GM12878 (cell line): ENCODE results near the gene KRTAP12-1. TPM values are rescaled to one million over a fixed set of nuclear protein-coding genes. Genes with fewer than 3 reads are reported as not detected.
A peak's percentile ranks its signal among the peaks of the same experiment; 100 is the strongest.

Source experiments
- ATAC-seq: fragments of 200-7000 bp; cut with Tn5 transposase; 3 replicates; pipeline ENCODE4 v1.9.1; 2020; ENCODE audit warnings: mild to moderate bottlenecking, moderate library complexity
- BruUV-seq: library from RNA; stranded (reverse); fragments of 400-500 nt; replicated peaks from 2 replicates; lab custom pipeline; 2021; lab: Mats Ljungman, UMichigan
- CTCF ChIA-PET: fragments of 300-600 bp; sonication (Branson Sonifier 250); formaldehyde crosslinking; extraction: SDS; loops from one replicate; lab custom pipeline; 2021; ENCODE audit warnings: inconsistent platforms; lab: Yijun Ruan, JAX
- POLR2A ChIA-PET: fragments of 350-600 bp; formaldehyde crosslinking; extraction: SDS; loops from one replicate; lab custom pipeline; 2021; ENCODE audit warnings: inconsistent platforms; lab: Charles Lee
- RAD21 ChIA-PET: fragments of 300-600 bp; sonication (Branson Sonifier 250); formaldehyde crosslinking; loops from one replicate; lab custom pipeline; 2023; ENCODE audit warnings: antibody characterized with exemption; ENCODE audit not compliant: unreplicated experiment; lab: Charles Lee
- SMC1A ChIA-PET: fragments of 300-600 bp; sonication (Branson Sonifier 250); formaldehyde crosslinking; loops from one replicate; lab custom pipeline; 2023; ENCODE audit not compliant: unreplicated experiment, uncharacterized antibody; lab: Charles Lee
- DNase-seq: peaks from one replicate; pipeline ENCODE4 v3.0.0-alpha.2; 2011; ENCODE audit warnings: low read depth, low spot score
- FAIRE-seq: peaks from 3 replicates; lab custom pipeline; 2011; peaks lifted over from hg19 to GRCh38; lab: Jason Lieb, UNC
- H2AFZ ChIP-seq: 2 replicates; pipeline ENCODE4 v1.6.0; 2011; ENCODE audit warnings: low read depth, low read length, control low read depth; ENCODE audit not compliant: control insufficient read depth
- H3K27ac ChIP-seq: 2 replicates; pipeline ENCODE4 v1.5.1; 2011; ENCODE audit warnings: control low read depth; ENCODE audit not compliant: control insufficient read depth, insufficient read depth
- H3K27me3 ChIP-seq, 2 experiments: replicated peaks in 1 of 2; 2 replicates each; pipeline versions ENCODE4 v1.6.0 to v1.6.1; 2011; ENCODE audit warnings: low read length in 1 of 2; ENCODE audit not compliant: control insufficient read depth in 2 of 2, insufficient read depth in 2 of 2
- H3K36me3 ChIP-seq, 2 experiments: 2 replicates each; pipeline ENCODE4 v1.5.1; 2011; ENCODE audit warnings: low read length in 1 of 2; ENCODE audit not compliant: control insufficient read depth in 2 of 2, insufficient read depth in 2 of 2
- H3K4me1 ChIP-seq: 2 replicates; pipeline ENCODE4 v1.6.1; 2011; ENCODE audit warnings: mild to moderate bottlenecking, low read length, moderate library complexity, mixed read lengths; ENCODE audit not compliant: control insufficient read depth, insufficient read depth
- H3K4me2 ChIP-seq: 2 replicates; pipeline ENCODE4 v1.6.0; 2011; ENCODE audit warnings: control low read depth; ENCODE audit not compliant: control insufficient read depth, insufficient read depth
- H3K4me3 ChIP-seq: fragments of 200-600 bp; sonication (generic); 2 replicates; pipeline ENCODE4 v1.5.1; 2016
- H3K79me2 ChIP-seq: 2 replicates; pipeline ENCODE4 v1.6.0; 2011; ENCODE audit warnings: low read length; ENCODE audit not compliant: control insufficient read depth, insufficient read depth
- H3K9ac ChIP-seq: 2 replicates; pipeline ENCODE4 v1.8.0; 2011; ENCODE audit warnings: low read length, control low read depth, mixed read lengths; ENCODE audit not compliant: control insufficient read depth, insufficient read depth
- H3K9me3 ChIP-seq: replicated peaks from 3 replicates; pipeline ENCODE4 v1.5.1; 2011; ENCODE audit warnings: mild to moderate bottlenecking, low read length; ENCODE audit not compliant: control insufficient read depth, insufficient read depth
- H4K20me1 ChIP-seq: 2 replicates; pipeline ENCODE4 v1.6.0; 2011; ENCODE audit not compliant: control insufficient read depth, insufficient read depth
- BHLHE40 ChIP-seq, 2 experiments: fragments of 450-650 bp in 1 of 2; IDR thresholded peaks; 2 replicates each; pipeline ENCODE4 v1.6.1; 2011 to 2017; ENCODE audit warnings: low read depth in 2 of 2, borderline replicate concordance in 1 of 2, improper control_type of control experiment in 1 of 2, low read length in 1 of 2, mild to moderate bottlenecking in 1 of 2
- BMI1 ChIP-seq: fragments of 450-650 bp; IDR thresholded peaks from 2 replicates; pipeline ENCODE4 v1.6.1; 2016; ENCODE audit warnings: mild to moderate bottlenecking, moderate library complexity, borderline replicate concordance
- DPF2 ChIP-seq: fragments of 450-650 bp; IDR thresholded peaks from 2 replicates; pipeline ENCODE4 v1.6.1; 2017; ENCODE audit warnings: mild to moderate bottlenecking
- EP300 ChIP-seq, 2 experiments: fragments of 150-350 bp in 1 of 2; IDR thresholded peaks; 2 replicates each; pipeline ENCODE4 v1.6.1; 2011 to 2012; ENCODE audit warnings: low read depth in 2 of 2, low read length in 2 of 2, borderline replicate concordance in 1 of 2, improper control_type of control experiment in 1 of 2, inconsistent platforms in 1 of 2; ENCODE audit not compliant: control insufficient read depth in 1 of 2
- HDAC6 ChIP-seq: fragments of 200-600 bp; sonication (generic); IDR thresholded peaks from one replicate; pipeline ENCODE4 v1.8.0; 2017; ENCODE audit warnings: antibody characterized with exemption; ENCODE audit not compliant: unreplicated experiment
- IRF4 ChIP-seq: IDR thresholded peaks from 2 replicates; pipeline ENCODE4 v1.6.1; 2011; ENCODE audit warnings: low read depth, low read length
- NFIC ChIP-seq: IDR thresholded peaks from 2 replicates; pipeline ENCODE4 v1.6.1; 2012; ENCODE audit warnings: low read depth, mild to moderate bottlenecking, inconsistent platforms, low read length, moderate library complexity
- NR2F1 ChIP-seq: fragments of 450-650 bp; conservative IDR thresholded peaks from 2 replicates; pipeline ENCODE4 v1.6.1; 2017; ENCODE audit warnings: mild to moderate bottlenecking
- SREBF2 ChIP-seq: IDR thresholded peaks from 2 replicates; pipeline ENCODE4 v1.6.1; 2012; ENCODE audit warnings: mild to moderate bottlenecking, low read length
- WGBS: methylation state at CpG from one replicate; pipeline ENCODE4 v1.1.6; 2016; ENCODE audit warnings: low lambda C conversion rate; ENCODE audit not compliant: insufficient replicate concordance, insufficient coverage; ENCODE audit errors: missing lambda C conversion rate; 5-methylcytosine and 5-hydroxymethylcytosine counted together
- in situ Hi-C: fragments of 300-500 bp; cut with MboI; formaldehyde crosslinking; loops from 9 replicates; pipeline ENCODE4 v1.14.3; 2018; ENCODE audit warnings: mixed read lengths
- intact Hi-C: fragments of 100-400 bp; cut with micrococcal nuclease; formaldehyde crosslinking; loops from one replicate; pipeline ENCODE4 v1.14.2; 2022; ENCODE audit not compliant: unreplicated experiment
- polyA plus RNA-seq, 11 experiments: library from polyadenylated mRNA; depleted of rRNA in 4 of 11; unstranded in 6 of 11; stranded (reverse) in 5 of 11; fragments of >200 nt; fragmentation: Nextera tagmentation in 4 of 11; fragmentation: Illumina TruSeq in 1 of 11; extraction: Ambion mirVana in 4 of 11; extraction: Trizol in 1 of 11; gene quantifications; 1 replicate in 1 of 11; 2 replicates in 10 of 11; pipeline versions ENCODE4 v1.2.1 to v1.2.3, GENCODE V29; 2011 to 2016; ENCODE audit warnings: inconsistent platforms in 2 of 11, missing spikeins in 2 of 11, low read depth in 1 of 11
- total RNA-seq, 4 experiments: library from RNA; depleted of rRNA in 3 of 4; stranded (reverse); fragments of >200 nt in 3 of 4; fragmentation: Illumina TruSeq in 1 of 4; extraction: Trizol in 1 of 4; gene quantifications; 2 replicates each; pipeline versions ENCODE4 v1.2.1 to v1.2.3, GENCODE V29; 2013 to 2021

KRTAP12-1 gene
- total and polyA plus RNA-seq, 10 of the 15 experiments (the other 5 are each of a cell fraction or from before 2014, with no cell fraction given) = not detected

GRCh38 chr21:44701023-44701400, 19.0 kb upstream of the KRTAP12-1 start:
- no peak for TF ChIP-seq HDAC6
- TF ChIP-seq SREBF2 = no peak
- TF ChIP-seq IRF4 = no peak
- no peak for TF ChIP-seq DPF2
- no peak for TF ChIP-seq EP300 (IDR thresholded peaks at IDR 0.05; ENCODE audit: borderline replicate concordance in 1 of 2, control insufficient read depth in 1 of 2, low read depth in 2 of 2, low read length in 2 of 2)
- ChIA-PET RAD21 (no interaction called here), POLR2A (no interaction called here), CTCF (no interaction called here), SMC1A (interaction anchor here (0.6 kb wide), 1 partner anchor 1205 kb away, joined by 3 read pairs; no protein-coding TSS in a partner anchor)
- ATAC-seq = no peak
- Histone ChIP-seq H3K27me3 (peaks cover 2 to 5% of the 10 kb centered on the region in 2 experiments; a peak in 3 of 4 replicates), H2AFZ (no peak overlapping the region), H3K36me3 (no peaks in the 10 kb centered on the region), H3K4me3 (no peak overlapping the region), H3K79me2 (no peaks in the 10 kb centered on the region), H3K9ac (no peak overlapping the region), H3K9me3 (peaks cover 1% of the 10 kb centered on the region; the same call in 1 of the 3 replicates), H3K4me1 (no peaks in the 10 kb centered on the region), H3K27ac (no peak overlapping the region), H4K20me1 (no peaks in the 10 kb centered on the region), H3K4me2 (no peak overlapping the region)
- in situ Hi-C loops = no loop called here
- BruUV-seq = no TSS peak
- no peak for FAIRE-seq
- DNase-seq = no peak
- intact Hi-C loops = no loop called here
- WGBS = 38% methylated on average over 14 of the region's 14 CpGs

GRCh38 chr21:44700101-44701022, 18.4 kb upstream of the KRTAP12-1 start:
- Histone ChIP-seq H3K79me2 (no peaks in the 10 kb centered on the region), H3K9ac (no peak overlapping the region), H3K27ac (no peak overlapping the region), H3K9me3 (no peaks in the 10 kb centered on the region), H4K20me1 (no peaks in the 10 kb centered on the region), H3K4me1 (no peaks in the 10 kb centered on the region), H3K27me3 (peaks cover 2 to 5% of the 10 kb centered on the region in 2 experiments; a peak in 3 of 4 replicates), H3K36me3 (no peaks in the 10 kb centered on the region), H3K4me2 (no peak overlapping the region), H3K4me3 (no peak overlapping the region), H2AFZ (no peak overlapping the region)
- FAIRE-seq (no peak), ATAC-seq (no peak), DNase-seq (no peak)
- ChIA-PET POLR2A (no interaction called here), CTCF (no interaction called here), SMC1A (interaction anchor here (0.6 kb wide), 1 partner anchor 1206 kb away, joined by 3 read pairs; no protein-coding TSS in a partner anchor), RAD21 (no interaction called here)
- WGBS = 13% methylated on average over 21 of the region's 21 CpGs
- 0 out of 4 replicates have a peak, but pooled peaks of 1 of the 2 experiments have one; percentile 9 for TF ChIP-seq BHLHE40 (IDR thresholded peaks at IDR 0.05; ENCODE audit: borderline replicate concordance in 1 of 2, low read depth in 2 of 2, low read length in 1 of 2)
- TF ChIP-seq BMI1 = no peak
- no peak for TF ChIP-seq NFIC
- TF ChIP-seq NR2F1 = 0 out of 2 replicates have a peak, but pooled peaks have one; percentile 16
- no TSS peak for BruUV-seq
- intact Hi-C loops = no loop called here
- in situ Hi-C loops = no loop called here
